Thyroid gland (tissue), 4 donors: ENCODE results near the gene SKIDA1. TPM values are rescaled to one million over a fixed set of nuclear protein-coding genes. Genes with fewer than 3 reads are reported as not detected.

Source experiments
- DNase-seq, 2 donors: peaks; one replicate each; pipeline ENCODE4 v3.0.0-alpha.2; 2019
- H3K27ac ChIP-seq, 3 donors: fragments of 200-600 bp; sonication (generic); 1 replicate in 2 of 3; 2 replicates in 1 of 3; pipeline ENCODE4 v1.5.1; 2016 to 2019; ENCODE audit warnings: mild to moderate bottlenecking in 1 of 3, moderate library complexity in 1 of 3
- H3K27me3 ChIP-seq: fragments of 200-600 bp; sonication (generic); one replicate; pipeline ENCODE4 v1.5.1; 2019
- H3K36me3 ChIP-seq, 2 donors: fragments of 200-600 bp; sonication (generic); one replicate each; pipeline ENCODE4 v1.5.1; 2016 to 2019
- H3K4me1 ChIP-seq, 2 donors: fragments of 200-600 bp; sonication (generic); one replicate each; pipeline ENCODE4 v1.5.1; 2017 to 2019
- H3K4me3 ChIP-seq, 3 donors: fragments of 200-600 bp; sonication (generic); replicated peaks in 1 of 3; 1 replicate in 2 of 3; 2 replicates in 1 of 3; pipeline ENCODE4 v1.5.1; 2016; ENCODE audit warnings: mild to moderate bottlenecking in 1 of 3
- H3K9me3 ChIP-seq: fragments of 200-600 bp; sonication (generic); one replicate; pipeline ENCODE4 v1.5.1; 2017
- POLR2A ChIP-seq, 2 donors: fragments of 450-650 bp; IDR thresholded peaks; one replicate each; pipeline ENCODE4 v1.6.1; 2017; ENCODE audit warnings: antibody characterized with exemption in 2 of 2, mild to moderate bottlenecking in 2 of 2, moderate library complexity in 1 of 2
- WGBS, 2 donors: methylation state at CpG; one replicate each; pipeline ENCODE4 v1.1.5; 2017; 5-methylcytosine and 5-hydroxymethylcytosine counted together
- intact Hi-C: fragments of 100-400 bp; cut with DNase I; formaldehyde crosslinking; loops from one replicate; pipeline ENCODE4 v1.15.1; 2023
- total RNA-seq, 4 donors: library from RNA; depleted of rRNA; stranded (reverse); fragments of >200 nt; gene quantifications; one replicate each; pipeline ENCODE4 v1.2.3, GENCODE V29; 2016
- TF ChIP-seq, protein P1 (sequence below), 6 experiments: fragments of 200-600 bp in 3 of 6; fragments of 450-650 bp in 3 of 6; sonication (generic) in 3 of 6; IDR thresholded peaks; one replicate each; pipeline ENCODE4 v1.5.1; 2016 to 2019; ENCODE audit warnings: antibody characterized with exemption in 6 of 6, mild to moderate bottlenecking in 2 of 6, inconsistent platforms in 1 of 6, moderate library complexity in 1 of 6

SKIDA1 gene
- total RNA-seq, 4 donors from 2014 or later = 3.1 to 9.9 (median 7.1) TPM

DNA sequence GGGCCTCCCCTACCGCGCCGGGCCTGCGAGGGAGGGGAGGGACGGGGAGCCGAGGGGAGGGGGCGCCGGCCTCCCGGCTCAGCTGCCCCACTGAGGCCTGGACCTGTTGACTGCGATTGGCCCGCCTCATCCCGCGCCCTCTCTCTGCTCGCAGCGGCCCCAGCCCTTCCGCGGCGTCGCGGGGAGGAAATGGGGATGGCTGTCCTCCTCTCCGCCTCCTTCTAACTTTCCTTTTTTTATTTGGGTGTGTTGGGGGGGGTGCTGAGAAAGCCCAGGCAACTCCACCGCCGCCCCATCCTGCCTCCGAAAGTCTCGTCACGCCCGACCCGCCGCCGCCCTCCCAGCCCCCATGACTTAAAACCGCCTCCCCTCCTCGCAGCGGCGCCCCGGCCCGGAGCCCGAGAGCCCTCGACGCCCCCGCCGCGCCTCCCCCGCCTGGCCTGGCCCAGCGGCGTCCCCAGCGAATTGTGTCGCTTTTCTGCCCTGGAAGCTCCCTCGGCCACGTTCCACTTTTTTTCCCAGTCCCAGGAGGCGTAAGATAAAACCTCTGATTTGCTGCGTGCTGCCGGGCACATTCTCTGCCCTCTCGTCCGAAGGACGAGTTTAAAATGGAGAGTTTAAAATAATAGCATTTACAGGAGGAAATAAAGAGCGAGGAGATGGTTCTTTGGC is 842 bp upstream of the SKIDA1 start:
- peak; percentile 90 to 94 for DNase-seq
- H3K4me1 ChIP-seq = peaks cover 0 to 9% of the 10 kb centered on the region in 2 donors

GRCh38 chr10:21524526-21525366 is 736 bp downstream of the SKIDA1 start:
- Histone ChIP-seq H3K36me3 (no peaks in the 10 kb centered on the region), H3K9me3 (no peaks in the 10 kb centered on the region), H3K27ac (peak overlapping the region; percentile 92 to 99 (median 95)), H3K4me3 (peak overlapping the region in 2 of 3 donors; percentile 11 to 67), H3K27me3 (no peaks in the 10 kb centered on the region), H3K4me1 (peaks cover 0 to 9% of the 10 kb centered on the region in 2 donors)
- DNase-seq = peak in 1 of 2 donors; percentile 29
- 22 to 26% methylated on average over 23 of the region's 23 CpGs for whole genome bisulfite sequencing, 2 donors
- no peak for TF ChIP-seq POLR2A (IDR thresholded peaks at IDR 0.05)
- TF ChIP-seq, protein P1, sequence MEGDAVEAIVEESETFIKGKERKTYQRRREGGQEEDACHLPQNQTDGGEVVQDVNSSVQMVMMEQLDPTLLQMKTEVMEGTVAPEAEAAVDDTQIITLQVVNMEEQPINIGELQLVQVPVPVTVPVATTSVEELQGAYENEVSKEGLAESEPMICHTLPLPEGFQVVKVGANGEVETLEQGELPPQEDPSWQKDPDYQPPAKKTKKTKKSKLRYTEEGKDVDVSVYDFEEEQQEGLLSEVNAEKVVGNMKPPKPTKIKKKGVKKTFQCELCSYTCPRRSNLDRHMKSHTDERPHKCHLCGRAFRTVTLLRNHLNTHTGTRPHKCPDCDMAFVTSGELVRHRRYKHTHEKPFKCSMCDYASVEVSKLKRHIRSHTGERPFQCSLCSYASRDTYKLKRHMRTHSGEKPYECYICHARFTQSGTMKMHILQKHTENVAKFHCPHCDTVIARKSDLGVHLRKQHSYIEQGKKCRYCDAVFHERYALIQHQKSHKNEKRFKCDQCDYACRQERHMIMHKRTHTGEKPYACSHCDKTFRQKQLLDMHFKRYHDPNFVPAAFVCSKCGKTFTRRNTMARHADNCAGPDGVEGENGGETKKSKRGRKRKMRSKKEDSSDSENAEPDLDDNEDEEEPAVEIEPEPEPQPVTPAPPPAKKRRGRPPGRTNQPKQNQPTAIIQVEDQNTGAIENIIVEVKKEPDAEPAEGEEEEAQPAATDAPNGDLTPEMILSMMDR (IDR thresholded peaks at IDR 0.05) = no peak
- intact Hi-C loops = loop anchor here (10.0 kb wide), 1 partner anchor 800 kb away; the partner anchor contains the start of gene BMI1

More for the DNA sequence above, 842 bp upstream of the SKIDA1 start:
- 0 to 2% methylated on average over 28 to 36 of the region's 56 CpGs for WGBS, 2 donors
- Histone ChIP-seq H3K9me3 (no peaks in the 10 kb centered on the region), H3K36me3 (no peaks in the 10 kb centered on the region), H3K27me3 (no peaks in the 10 kb centered on the region), H3K4me3 (peak overlapping the region; percentile 11 to 67 (median 17)), H3K27ac (peak overlapping the region; percentile 92 to 99 (median 95))
- TF ChIP-seq, protein P1 (IDR thresholded peaks at IDR 0.05) = no peak
- peak in 1 of 2 donors; percentile 57 for TF ChIP-seq POLR2A (IDR thresholded peaks at IDR 0.05)
- intact Hi-C loops = loop anchor here (10.0 kb wide), 1 partner anchor 798 kb away; the partner anchor contains the start of gene BMI1

GRCh38 chr10:21524131-21524525 is 1.4 kb downstream of the SKIDA1 start:
- no peak for DNase-seq
- no peaks in the 10 kb centered on the region for H3K36me3 ChIP-seq
- TF ChIP-seq POLR2A (IDR thresholded peaks at IDR 0.05) = no peak
- TF ChIP-seq, protein P1 (IDR thresholded peaks at IDR 0.05) = no peak
- H3K4me3 ChIP-seq = peak overlapping the region in 1 of 3 donors; percentile 67
- WGBS, 2 donors = 62 to 71% methylated on average over 7 of the region's 7 CpGs
- intact Hi-C loops = loop anchor here (10.0 kb wide), 1 partner anchor 801 kb away; the partner anchor contains the start of gene BMI1
- H3K4me1 ChIP-seq = peaks cover 0 to 9% of the 10 kb centered on the region in 2 donors
- H3K27me3 ChIP-seq = no peaks in the 10 kb centered on the region
- no peaks in the 10 kb centered on the region for H3K9me3 ChIP-seq
- peak overlapping the region in 2 of 3 donors; percentile 92 to 99 for H3K27ac ChIP-seq

GRCh38 chr10:21523557-21524008 is 1.9 kb downstream of the SKIDA1 start:
- intact Hi-C loops = loop anchor here (10.0 kb wide), 1 partner anchor 801 kb away; the partner anchor contains the start of gene BMI1
- WGBS, 2 donors = 36 to 56% methylated on average over 3 of the region's 3 CpGs
- TF ChIP-seq, protein P1 (IDR thresholded peaks at IDR 0.05) = no peak
- no peak for TF ChIP-seq POLR2A (IDR thresholded peaks at IDR 0.05)
- Histone ChIP-seq H3K36me3 (no peaks in the 10 kb centered on the region), H3K4me3 (no peak overlapping the region), H3K9me3 (no peaks in the 10 kb centered on the region), H3K27ac (peak overlapping the region in 1 of 3 donors; percentile 28), H3K27me3 (no peaks in the 10 kb centered on the region), H3K4me1 (peaks cover 0 to 9% of the 10 kb centered on the region in 2 donors)
- peak; percentile 53 to 57 for DNase-seq
